Measurements from ENCODE around the gene PHF21A.

DNA sequence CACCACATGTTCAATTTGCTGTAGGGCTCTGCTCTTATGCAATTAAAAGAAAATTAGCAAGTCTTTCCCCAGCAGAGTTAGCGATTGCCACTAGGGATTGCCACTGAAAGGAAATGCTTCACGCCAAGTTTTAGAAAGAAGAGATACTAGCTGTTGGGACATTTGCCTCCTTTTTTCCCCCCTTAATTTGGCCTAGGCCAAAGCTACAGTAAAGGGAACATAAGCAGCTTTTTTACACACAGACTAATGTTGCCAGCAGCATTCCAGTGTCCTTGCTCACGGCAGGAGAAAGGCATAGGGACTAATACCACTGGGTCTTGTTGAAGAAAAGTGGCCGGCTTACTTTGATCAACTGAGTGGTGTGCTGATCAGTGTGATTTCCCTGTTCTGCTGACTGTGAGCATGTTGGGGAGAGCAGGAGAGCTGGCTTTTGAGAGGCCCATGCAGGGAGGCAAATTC, 71.2 kb downstream of the PHF21A start:
- no peak for TF ChIP-seq POLR2A (IDR thresholded peaks at IDR 0.05)
- TF ChIP-seq, protein P1, sequence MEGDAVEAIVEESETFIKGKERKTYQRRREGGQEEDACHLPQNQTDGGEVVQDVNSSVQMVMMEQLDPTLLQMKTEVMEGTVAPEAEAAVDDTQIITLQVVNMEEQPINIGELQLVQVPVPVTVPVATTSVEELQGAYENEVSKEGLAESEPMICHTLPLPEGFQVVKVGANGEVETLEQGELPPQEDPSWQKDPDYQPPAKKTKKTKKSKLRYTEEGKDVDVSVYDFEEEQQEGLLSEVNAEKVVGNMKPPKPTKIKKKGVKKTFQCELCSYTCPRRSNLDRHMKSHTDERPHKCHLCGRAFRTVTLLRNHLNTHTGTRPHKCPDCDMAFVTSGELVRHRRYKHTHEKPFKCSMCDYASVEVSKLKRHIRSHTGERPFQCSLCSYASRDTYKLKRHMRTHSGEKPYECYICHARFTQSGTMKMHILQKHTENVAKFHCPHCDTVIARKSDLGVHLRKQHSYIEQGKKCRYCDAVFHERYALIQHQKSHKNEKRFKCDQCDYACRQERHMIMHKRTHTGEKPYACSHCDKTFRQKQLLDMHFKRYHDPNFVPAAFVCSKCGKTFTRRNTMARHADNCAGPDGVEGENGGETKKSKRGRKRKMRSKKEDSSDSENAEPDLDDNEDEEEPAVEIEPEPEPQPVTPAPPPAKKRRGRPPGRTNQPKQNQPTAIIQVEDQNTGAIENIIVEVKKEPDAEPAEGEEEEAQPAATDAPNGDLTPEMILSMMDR (IDR thresholded peaks at IDR 0.05): no peak
